GM21576 (cell line): Measurements from ENCODE around the gene ANXA4.

ENCODE experiments used
- ATAC-seq: cut with Tn5 transposase; IDR thresholded peaks from one replicate; pipeline ENCODE4 v1.9.1; 2021; ENCODE audit warnings: mild to moderate bottlenecking, moderate library complexity; ENCODE audit not compliant: unreplicated experiment

Gene ANXA4

DNA sequence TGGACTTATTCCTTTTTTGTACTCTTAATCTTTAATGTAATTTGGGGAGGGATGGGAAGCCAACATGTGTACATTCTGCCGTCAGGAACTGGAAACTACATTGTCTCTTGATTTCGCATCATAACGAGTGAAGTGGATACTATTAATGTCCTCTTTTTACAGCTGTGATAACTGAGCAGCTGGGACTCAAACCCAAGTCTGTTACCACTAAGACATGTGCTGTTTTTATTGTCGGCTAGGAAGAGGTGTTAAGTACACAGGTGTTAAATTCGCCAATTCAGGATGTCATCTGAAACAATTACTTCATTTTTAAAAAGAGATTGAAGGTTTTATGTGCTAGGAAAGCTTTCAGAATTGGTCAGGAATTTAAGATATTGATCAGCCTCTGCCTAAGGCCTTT, 94.4 kb downstream of the ANXA4 start:
- ATAC-seq = no peak

GRCh38 chr2:69837533-69837932, 95.6 kb downstream of the ANXA4 start:
- no peak for ATAC-seq

GRCh38 chr2:69843993-69844392, 102.1 kb downstream of the ANXA4 start:
- no peak for ATAC-seq

- no peak for ATAC-seq
Measured at GRCh38 chr2:69844560-69844959, 102.6 kb downstream of the ANXA4 start.

- ATAC-seq = no peak
Measured at GRCh38 chr2:69846182-69847067, 104.5 kb downstream of the ANXA4 start.

DNA sequence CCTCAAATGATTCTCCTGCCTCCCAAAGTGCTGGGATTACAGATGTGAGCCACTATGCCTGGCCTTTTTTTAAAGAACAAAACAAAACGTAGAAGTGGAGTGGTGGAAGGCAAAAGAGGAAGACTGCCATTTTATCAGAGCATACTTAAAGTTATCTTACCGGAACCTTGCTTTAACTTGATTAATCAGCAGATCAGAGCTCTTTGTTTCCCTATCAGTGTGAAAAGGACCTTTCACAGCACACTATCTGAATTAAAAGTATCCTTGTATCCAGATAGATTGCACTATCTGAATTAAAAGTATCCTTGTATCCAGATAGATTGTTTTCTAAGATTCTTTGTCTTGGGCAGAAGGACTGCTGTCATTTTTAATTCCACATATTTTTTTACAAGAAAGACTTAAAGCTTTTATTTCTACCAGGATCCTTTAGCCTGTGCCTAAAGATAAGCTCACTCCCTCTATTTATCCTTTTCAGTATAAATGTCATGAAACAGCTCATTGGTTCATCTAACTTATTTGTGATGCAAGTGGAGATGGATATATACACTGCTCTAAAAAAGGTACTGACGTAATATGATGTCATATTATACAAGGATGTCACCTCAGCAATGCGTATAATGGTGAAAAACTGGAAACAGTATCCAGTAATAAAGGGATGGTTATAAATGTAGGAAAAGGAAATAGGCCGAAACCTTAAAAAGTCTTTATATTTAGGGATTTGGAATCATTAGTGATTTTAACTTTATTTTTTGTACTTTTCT, 105.3 kb downstream of the ANXA4 start:
- no peak for ATAC-seq

GRCh38 chr2:69848186-69848790, 106.4 kb downstream of the ANXA4 start:
- ATAC-seq = no peak

- ATAC-seq = no peak
Measured at GRCh38 chr2:69858261-69858660, 116.3 kb downstream of the ANXA4 start.

- ATAC-seq = no peak
Measured at GRCh38 chr2:69863298-69863697, 121.4 kb downstream of the ANXA4 start.
